HG03045 (cell line): ENCODE results near the gene RPUSD1.
"Not testable (repeated sequence)": the region's sequence is repeated elsewhere in the genome, so short reads cannot be mapped to it uniquely, and the experiment has no call there.

ENCODE experiments used
- ATAC-seq: cut with Tn5 transposase; IDR thresholded peaks from one replicate; pipeline ENCODE4 v1.9.1; 2021; ENCODE audit warnings: mild to moderate bottlenecking, moderate library complexity; ENCODE audit not compliant: unreplicated experiment

The RPUSD1 gene

DNA sequence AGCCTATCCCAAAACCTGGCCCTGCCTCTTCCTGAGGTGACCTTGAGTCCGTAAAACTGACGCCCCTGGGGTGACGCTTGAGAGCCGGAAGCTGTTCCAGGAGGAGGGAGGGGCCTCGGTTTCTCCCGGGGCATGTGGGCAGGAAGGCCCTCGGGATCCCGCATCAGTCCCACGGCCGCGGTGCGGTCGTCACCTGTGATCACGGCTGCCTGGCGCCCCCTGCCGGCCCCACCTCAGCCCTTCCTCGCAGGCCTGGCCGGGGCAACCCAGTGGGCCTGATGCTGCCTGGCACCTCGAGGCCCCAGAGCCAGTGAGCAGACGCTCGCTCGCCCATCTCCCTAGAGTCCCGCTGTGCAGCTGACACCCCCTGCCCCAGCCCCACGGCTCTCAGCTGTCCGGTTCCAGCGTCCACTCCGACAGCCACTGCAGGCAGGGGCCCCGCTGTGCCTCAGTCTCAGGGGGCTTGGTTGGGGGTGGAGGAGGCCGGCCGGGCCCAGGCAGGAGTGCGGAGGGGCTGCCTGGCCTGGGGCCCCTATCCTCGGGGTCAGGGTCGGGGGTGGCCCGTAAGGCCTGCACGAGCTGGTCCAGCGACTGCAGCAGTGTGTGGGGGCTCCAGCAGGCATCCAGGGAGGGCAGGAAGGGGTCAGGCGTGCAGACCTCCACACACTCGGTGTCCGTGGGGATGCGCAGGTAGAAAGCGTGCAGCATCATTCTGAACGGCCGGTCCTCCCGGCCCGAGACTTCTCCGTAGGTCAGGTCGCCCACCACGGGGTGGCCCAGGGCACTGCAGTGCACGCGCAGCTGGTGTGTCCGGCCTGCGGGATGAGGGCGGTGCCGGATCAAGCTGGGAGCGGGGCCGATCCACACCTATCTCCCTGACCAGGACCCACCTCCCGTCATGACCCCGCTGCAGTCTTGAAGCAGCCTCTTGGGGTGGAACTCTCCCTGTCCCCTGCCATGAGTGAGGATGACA, 2.3 kb downstream of the RPUSD1 start:
- ATAC-seq, result no peak

DNA sequence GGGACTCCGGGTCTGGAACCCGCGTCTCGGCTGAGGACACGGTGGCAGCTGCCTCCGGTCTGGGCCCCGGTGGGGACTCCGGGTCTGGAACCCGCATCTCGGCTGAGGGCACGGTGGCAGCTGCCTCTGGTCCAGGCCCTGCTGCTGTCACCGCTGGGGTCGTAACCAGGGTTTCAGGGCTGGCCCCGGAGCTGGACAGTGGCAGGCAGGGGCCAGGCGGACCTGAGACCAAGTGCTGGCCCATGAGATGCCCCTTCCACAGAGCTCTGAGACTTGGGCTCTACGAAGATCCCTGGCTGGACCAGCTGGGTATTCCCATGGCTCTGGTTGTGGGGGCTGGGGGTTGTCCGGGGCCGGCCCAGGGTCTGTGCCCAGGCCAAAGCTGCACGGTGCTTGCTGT, 3.8 kb downstream of the RPUSD1 start:
- ATAC-seq, result no peak

GRCh38 chr16:783404-784161, 4.6 kb downstream of the RPUSD1 start:
- ATAC-seq, result no peak

DNA sequence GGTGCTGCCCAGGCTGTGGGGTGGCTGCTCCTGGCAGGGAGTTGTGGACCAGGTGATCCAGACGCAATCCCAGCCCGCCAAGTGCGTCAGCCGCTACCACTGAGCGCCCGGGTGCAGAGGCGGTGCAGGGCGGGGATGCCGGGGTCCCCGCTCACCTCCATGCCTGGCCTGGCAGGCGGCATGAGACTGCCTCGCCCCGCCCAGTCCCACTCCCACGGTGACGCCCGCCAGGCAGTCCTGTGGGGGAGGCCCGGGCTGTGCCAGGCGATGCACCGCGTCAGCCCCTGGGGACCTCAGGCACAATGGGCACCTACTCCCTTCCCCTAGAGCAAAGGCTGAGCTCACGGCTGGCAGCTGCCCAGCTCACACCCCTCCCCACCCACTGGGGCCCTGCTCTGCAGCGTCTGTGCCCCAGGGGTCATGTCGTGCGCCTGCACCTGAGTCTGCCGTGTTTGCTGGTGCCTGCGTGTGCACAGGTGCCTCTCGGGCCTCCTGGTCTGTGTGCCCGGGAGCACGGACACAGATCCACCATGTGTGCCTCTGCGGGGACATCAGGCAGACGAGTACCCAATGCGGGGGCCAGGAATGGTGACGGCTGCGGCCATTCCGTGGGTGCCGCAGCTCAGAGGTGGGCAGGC, 5.3 kb downstream of the RPUSD1 start:
- ATAC-seq, result no peak

GRCh38 chr16:782258-782657, 5.9 kb downstream of the RPUSD1 start:
- no peak for ATAC-seq

- no peak for ATAC-seq
Measured at GRCh38 chr16:781346-782010, 6.7 kb downstream of the RPUSD1 start.

- ATAC-seq, result no peak
Measured at GRCh38 chr16:780296-780695, 7.9 kb downstream of the RPUSD1 start.

GRCh38 chr16:779561-779960, 8.6 kb downstream of the RPUSD1 start:
- ATAC-seq, result no peak

DNA sequence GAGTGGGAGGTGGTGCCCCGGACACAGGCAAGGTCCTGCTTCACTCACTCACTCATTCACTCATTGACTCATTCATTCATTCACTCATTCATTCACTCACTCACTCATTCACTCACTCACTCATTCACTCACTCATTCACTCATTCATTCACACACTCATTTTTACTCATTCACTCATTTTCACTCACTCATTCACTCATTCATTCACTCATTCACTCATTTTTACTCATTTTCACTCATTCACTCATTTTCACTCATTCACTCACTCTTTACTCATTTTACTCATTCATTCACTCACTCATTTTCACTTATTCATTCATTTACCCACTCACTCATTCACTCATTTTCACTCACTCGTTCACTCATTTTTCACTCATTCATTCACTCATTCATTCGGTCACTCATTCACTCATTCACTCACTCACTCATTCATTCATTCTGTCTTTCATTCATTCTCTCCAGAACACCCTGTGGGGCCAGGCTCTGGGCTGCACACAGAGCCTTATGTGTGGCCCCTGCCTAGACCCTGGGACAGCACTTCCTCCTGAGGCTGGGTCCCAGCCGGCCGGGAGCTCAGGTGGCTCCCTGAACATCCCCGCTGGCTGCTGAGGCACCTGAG, 9.2 kb downstream of the RPUSD1 start:
- ATAC-seq, result no peak

DNA sequence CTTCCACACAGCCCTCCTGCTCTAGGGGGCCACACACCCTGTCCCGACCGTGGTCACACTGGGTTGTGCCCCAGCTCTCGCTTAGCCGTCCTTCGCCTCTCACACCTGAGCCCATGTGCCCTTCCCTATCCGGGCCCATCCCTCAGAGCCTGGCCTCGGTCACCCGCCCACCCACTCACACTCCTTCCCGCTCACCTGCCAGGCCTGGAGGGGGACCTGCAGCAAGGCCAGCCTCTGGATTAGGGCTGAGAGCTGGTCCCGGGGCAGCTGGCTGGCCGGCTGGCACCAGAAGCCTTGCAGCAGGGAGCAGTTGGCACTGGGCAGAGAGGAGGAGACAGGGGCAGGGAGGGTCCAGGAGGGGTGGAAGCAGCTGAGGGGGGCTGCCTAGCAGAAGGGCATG, 9.7 kb downstream of the RPUSD1 start:
- no peak for ATAC-seq

GRCh38 chr16:777826-778225, 10.4 kb downstream of the RPUSD1 start:
- ATAC-seq, result no peak

- ATAC-seq, result no peak
Measured at GRCh38 chr16:776824-777223, 11.4 kb downstream of the RPUSD1 start.

- not testable (repeated sequence) for ATAC-seq
Measured at GRCh38 chr16:776298-776697, 11.9 kb downstream of the RPUSD1 start.

DNA sequence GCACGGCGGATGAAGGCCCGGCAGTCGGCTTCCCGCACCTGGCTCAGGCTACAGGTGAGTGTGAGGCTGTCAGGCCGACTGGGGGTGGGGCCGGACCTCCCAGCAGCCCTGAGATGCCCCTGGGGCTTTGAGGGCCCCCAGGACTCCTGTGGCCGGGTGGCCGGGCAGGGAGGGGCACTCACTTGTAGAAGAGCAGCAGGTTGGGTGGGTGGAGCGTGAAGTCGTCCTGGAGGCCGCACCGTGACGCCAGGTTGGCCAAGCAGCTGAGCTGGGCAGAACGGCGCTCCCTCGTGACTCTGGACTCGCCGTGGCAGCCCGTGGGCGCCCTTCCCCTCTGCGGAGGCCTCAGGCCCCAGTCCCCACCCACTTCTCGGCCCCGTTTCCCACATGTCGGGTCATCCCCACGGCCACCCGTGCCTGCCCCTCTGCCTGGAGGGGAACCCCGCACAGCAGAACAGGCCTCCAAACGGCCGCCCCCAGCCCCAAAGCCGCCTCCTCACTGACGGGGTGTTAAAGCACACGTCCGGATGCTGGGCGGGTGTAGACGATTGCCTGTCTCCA, 12.9 kb downstream of the RPUSD1 start:
- ATAC-seq, result no peak

DNA sequence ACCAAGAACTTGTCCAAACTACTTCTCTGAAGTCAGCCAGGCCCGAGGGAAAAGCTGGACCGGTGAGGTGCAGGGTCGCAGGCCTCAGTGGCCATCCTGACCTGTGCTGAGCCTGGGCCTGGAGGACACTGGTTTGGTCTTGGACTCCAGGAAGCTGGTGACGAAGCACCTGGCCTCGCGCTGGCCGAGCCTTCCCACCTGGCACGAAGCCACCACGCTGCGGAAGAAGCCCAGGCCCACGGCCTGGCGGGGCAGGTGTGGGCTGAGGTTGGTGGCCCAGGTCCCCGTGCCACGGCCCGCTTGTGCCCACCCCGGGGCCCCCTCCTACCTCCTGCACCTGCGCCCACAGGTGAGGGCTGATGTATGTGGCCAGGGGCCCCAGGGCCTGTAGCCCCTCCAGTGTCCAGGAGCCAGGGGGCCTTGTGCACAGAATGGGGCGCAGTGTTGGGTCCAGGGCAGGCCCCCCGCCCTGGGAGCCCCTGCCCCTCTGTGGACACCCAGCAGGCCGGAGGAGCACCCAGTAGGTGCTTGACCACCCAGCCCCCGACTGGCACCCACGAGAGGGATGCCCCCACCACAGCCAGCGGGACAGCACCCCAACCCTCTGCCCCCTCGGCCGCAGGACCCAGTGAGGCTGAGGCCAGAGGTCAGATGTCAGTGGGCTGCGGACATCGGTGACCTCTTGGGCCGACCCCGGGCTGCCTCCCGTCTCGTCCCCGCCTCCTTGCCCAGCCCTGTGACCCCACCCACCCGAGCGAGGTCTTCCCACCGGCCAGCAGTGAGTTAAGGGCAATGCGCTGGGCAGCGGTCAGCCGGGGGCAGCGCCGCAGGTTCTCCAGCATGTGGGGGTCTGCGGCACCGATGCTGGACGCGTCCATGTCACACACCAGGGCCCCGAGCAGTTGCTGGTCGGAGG, 13.8 kb downstream of the RPUSD1 start:
- no peak for ATAC-seq

DNA sequence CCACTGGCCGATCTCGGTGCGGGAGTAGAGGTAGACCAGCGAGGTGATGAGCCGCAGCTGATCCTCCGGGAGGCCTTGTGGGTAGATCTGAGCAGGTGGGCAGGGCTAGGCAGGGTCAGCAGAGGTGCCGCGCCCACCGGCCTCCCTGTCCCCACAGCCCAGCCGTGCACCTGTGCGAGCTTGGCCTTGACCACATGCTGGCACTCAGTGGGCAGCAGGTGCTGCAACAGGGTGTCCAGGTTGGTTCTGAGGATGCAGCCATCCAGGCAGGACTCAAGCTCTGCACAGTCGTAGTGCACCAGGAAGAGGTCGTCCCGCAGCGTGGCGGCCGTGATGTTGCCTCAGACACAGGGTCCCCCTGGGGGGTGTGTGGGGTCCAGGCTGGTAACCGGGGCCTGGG, 15.2 kb downstream of the RPUSD1 start:
- ATAC-seq, result no peak

DNA sequence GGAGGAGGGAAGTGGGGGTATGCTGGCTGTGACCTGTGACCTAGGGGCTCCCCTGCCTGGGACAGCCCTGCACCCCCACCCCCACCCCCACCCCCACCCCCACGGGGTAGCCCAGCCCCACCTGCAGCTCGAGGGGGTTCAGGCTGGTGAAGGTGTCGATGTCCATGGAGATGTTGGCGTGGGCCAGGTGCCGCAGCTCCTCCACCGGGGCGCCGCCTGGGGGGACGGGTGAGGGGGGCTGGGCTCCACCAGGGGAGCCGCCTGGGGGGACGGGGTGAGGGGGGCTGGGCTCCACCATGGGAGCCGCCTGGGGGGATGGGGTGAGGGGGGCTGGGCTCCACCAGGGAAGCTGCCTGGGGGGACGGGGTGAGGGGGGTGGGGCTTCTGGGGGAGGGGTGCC, 17.8 kb downstream of the RPUSD1 start:
- no peak for ATAC-seq

DNA sequence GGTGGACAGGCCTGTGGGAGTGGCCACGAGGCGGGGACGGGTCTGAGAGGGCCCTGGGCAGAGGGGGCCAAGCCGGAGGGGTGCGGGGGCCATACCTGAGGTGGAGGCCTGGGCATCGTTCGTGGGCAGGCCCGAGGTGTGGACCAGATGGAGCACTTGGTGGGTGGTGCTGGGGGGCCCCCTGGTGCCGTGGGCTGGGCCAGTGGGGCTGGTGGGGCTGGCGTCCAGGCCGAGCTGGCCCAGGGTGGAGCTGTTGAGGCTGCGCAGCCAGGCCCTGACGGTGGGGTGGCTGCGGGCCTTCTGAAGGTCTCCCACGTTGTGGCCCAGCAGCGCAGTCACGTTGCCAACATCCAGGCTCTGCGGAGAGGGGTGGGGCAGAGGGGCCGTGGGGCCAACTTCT, 18.2 kb downstream of the RPUSD1 start:
- no peak for ATAC-seq

DNA sequence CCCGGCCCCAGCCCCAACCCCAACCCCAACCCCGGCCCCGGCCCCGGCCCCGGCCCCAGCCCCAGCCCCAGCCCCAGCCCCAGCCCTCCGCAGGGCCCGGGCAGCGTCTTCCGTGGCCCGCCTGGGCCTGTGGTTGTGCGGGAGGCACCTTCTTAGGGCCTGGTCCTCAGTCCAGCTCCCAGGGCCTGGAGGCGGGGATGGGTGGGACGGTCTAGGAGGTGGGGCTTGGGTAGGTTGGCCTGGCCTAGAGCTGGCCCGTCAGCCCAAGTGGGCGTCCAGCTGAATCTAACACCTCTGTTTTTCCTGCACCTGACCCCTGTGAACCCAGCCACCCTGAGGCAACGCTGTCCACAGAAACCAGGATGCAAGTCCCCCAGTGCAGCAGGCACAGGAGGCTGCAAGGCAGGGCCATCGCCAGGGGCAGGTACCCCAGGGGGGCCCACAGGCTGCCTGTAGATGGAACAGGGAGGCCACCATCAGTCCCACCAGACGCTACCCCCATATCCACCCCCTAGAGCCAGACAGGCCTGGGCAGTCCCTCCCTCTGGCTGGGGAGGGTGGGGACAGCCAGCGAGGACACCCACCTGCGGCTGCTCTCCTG, 18.9 kb downstream of the RPUSD1 start:
- ATAC-seq, result no peak
